AG09309 (cell line): ENCODE data around the gene MED13L.

Experiments
- DNase-seq: peaks from one replicate; pipeline ENCODE4 v3.0.0-alpha.2; 2010; ENCODE audit warnings: low read depth
- H3K4me3 ChIP-seq: 2 replicates; pipeline ENCODE4 v1.5.1; 2011; ENCODE audit warnings: mild to moderate bottlenecking, low read depth, low read length, moderate library complexity; ENCODE audit not compliant: control insufficient read depth
- TF ChIP-seq, protein P1 (sequence below): IDR thresholded peaks from 2 replicates; pipeline ENCODE4 v1.5.1; 2011; ENCODE audit warnings: mild to moderate bottlenecking, low read depth, low read length, inconsistent platforms; ENCODE audit not compliant: insufficient read depth, control insufficient read depth; ENCODE audit errors: missing control alignments

Gene MED13L

DNA sequence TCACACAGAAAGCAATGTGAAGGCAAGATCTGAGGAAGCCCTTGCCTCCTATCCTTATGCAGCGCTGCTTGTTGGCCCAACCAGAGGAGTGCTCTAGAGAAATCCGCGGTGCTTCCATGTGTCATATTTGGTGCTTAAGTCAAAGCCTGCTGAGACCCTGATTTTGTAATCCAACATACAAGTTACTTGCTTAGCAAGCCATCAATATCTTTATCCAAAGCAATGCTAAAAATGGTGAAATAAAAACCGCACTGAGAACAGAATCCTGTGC is 250.0 kb downstream of the MED13L start:
- no peak for DNase-seq
- H3K4me3 ChIP-seq = no peak overlapping the region

DNA sequence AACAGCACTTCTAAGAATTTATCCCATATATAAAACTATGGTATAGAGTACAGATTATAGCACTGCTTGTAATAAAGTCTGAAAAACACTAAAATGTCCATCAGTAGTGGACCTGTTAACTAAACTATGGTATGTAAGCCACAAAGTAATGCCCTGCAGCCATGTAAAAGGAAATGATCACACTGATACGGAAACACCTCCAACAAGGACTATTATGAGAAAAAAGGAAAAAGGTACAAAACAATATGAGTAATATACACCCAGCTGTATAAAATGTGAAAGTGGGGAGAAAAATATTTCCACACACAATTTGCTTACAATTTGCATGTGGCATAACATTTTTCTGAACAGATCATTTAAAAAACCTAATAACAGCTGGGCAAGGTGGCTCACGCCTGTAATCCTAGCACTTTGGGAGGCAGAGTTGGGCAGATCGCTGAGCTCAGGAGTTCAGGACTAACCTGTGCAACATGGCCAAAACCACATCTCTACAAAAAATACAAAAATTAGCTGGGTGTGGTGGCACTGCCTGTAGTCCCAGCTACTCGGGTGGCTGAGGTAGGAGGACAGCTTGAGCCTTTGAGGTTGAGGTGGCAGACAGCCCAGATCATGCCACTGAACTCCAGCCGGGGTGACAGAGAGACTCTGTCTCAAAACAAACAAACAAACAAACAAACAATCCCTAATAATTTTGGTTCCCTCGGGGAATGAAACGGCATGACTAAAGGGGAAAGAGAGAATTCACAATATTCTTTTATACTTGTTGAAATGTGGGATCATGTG is 250.5 kb downstream of the MED13L start:
- TF ChIP-seq, protein P1, sequence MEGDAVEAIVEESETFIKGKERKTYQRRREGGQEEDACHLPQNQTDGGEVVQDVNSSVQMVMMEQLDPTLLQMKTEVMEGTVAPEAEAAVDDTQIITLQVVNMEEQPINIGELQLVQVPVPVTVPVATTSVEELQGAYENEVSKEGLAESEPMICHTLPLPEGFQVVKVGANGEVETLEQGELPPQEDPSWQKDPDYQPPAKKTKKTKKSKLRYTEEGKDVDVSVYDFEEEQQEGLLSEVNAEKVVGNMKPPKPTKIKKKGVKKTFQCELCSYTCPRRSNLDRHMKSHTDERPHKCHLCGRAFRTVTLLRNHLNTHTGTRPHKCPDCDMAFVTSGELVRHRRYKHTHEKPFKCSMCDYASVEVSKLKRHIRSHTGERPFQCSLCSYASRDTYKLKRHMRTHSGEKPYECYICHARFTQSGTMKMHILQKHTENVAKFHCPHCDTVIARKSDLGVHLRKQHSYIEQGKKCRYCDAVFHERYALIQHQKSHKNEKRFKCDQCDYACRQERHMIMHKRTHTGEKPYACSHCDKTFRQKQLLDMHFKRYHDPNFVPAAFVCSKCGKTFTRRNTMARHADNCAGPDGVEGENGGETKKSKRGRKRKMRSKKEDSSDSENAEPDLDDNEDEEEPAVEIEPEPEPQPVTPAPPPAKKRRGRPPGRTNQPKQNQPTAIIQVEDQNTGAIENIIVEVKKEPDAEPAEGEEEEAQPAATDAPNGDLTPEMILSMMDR = no peak
- H3K4me3 ChIP-seq = no peak overlapping the region
- DNase-seq = no peak

More for the DNA sequence above, 250.0 kb downstream of the MED13L start:
- TF ChIP-seq, protein P1 = no peak

DNA sequence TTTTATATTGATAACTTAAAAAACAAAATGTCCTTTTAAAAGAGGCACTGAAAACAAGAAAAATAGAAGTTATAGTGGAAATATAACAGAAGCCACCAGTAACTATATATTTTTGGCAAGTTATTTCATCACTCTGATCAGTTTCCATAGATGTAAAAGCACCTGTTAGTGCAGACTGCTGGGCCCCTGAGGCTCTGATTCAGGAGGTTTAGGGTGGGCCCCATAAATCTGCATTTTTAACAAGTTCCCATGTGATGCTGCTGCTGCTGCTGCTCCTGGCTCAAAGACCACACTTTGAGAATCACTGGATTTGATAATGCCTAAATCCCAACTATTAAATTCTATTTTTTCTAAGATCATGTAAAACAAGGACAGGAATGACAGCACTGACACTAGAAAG is 251.1 kb downstream of the MED13L start:
- no peak overlapping the region for H3K4me3 ChIP-seq
- no peak for DNase-seq
- TF ChIP-seq, protein P1 = no peak

DNA sequence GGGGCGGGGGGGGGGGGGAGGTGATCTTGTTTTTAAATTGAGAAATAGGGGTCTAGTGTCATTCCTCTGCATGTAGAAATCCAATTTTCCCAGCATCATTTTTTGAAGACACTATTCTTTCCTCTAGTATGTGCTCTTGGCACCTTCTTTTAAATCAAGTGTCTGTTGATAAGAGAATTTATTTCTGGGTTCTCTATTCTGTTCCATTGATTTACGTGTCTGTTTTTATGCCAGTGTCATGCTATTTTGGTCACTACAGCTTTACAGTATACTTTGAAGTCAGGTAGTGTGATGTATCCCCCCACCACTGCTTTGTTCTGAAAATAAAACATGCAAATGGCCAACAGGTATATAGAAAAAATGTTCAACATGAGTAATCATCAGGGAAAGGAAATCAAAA is 252.7 kb downstream of the MED13L start:
- TF ChIP-seq, protein P1 = no peak
- no peak for DNase-seq
- no peak overlapping the region for H3K4me3 ChIP-seq

DNA sequence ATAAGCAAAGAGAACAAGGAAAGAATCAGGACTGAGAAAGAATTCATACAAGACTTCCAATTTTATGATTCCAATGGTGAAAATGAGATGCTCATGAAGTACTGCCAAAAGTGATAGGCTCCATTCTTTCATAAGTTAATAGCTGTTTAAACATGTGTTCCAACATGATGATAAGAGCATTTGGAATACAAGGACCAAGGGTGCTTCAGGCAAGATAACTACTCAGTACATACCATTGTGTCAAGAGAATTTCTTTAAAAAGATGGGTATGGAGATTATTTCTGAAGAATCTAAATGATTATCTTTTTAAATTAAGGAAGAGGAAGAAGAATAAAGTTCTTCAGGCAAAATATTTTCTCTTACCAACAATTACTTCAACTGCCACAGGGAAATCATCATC is 258.1 kb downstream of the MED13L start:
- H3K4me3 ChIP-seq = no peak overlapping the region
- TF ChIP-seq, protein P1 = no peak
- no peak for DNase-seq

DNA sequence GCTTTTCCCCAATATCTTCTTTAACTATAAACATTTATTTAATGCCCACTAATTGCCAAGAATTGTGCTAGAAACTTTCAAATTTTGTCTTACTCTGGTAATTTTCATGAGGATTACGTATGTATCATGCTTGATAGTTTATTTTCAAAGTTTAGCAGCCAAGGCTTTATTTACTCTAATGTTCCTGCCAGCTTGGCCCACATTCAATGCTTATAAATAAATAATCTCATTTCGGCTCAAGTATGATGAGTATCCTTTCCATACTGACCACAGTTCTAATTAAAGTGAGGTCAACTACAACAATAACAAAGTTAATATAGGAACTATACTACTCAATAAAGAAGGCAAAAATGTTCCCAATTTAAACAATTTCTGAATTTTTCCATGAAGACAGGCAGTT is 259.2 kb downstream of the MED13L start:
- TF ChIP-seq, protein P1 = no peak
- no peak for DNase-seq
- no peak overlapping the region for H3K4me3 ChIP-seq
